Measurements from ENCODE around the gene DNAJC7.

DNA sequence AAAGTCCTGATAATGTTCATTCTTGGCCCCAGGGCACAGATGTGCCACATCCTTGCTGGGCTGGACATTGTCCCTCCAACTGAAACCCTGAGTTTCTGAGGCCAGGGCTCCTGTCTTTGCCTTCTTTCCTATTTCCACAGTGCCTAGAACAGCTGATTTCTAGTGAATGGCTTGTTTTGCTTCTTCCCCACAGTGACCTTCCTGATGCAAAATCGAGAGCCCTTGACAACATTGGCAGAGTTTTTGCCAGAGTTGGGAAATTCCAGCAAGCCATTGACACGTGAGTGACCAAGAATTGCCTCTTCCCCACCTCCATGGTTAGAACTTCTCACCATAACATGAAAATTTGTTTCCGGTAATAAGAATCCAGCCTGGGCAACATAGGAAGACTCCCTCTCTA, 72.3 kb downstream of the DNAJC7 start:
- TF ChIP-seq, protein P1, sequence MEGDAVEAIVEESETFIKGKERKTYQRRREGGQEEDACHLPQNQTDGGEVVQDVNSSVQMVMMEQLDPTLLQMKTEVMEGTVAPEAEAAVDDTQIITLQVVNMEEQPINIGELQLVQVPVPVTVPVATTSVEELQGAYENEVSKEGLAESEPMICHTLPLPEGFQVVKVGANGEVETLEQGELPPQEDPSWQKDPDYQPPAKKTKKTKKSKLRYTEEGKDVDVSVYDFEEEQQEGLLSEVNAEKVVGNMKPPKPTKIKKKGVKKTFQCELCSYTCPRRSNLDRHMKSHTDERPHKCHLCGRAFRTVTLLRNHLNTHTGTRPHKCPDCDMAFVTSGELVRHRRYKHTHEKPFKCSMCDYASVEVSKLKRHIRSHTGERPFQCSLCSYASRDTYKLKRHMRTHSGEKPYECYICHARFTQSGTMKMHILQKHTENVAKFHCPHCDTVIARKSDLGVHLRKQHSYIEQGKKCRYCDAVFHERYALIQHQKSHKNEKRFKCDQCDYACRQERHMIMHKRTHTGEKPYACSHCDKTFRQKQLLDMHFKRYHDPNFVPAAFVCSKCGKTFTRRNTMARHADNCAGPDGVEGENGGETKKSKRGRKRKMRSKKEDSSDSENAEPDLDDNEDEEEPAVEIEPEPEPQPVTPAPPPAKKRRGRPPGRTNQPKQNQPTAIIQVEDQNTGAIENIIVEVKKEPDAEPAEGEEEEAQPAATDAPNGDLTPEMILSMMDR (IDR thresholded peaks at IDR 0.05): no peak
- TF ChIP-seq POLR2A (IDR thresholded peaks at IDR 0.05): no peak

Data from lower leg skin (tissue), 3 donors.